ENCODE results near the gene PLCD1. TPM values are rescaled to one million over a fixed set of nuclear protein-coding genes. Genes with fewer than 3 reads are reported as not detected.

PLCD1 gene
- total RNA-seq, 1 experiment from 2014 or later: 27.1 TPM

DNA sequence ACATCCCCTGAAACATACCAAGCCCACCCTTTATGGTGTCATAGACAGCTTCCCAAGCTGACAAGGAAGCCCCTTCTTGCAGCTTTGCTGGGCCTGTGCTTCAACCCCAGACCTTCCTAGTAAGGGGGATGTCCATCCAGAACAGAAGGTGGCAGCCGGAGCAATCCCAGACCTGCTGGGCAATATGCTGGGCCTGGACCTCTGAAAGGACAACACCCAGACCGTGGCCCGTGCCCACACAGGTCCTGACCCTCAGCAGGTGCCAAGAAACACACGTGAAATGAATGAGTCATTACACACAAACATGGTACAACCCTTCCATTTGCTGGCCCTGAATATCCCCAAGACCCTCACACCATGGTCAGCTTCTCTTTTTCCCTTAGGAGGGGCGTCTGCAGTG, 58.6 kb downstream of the PLCD1 start:
- no peak for DNase-seq
- peaks cover 3 to 8% (median 5%) of the 10 kb centered on the region in 3 experiments for H3K36me3 Mint-ChIP-seq (ENCODE audit: insufficient read depth in 1 of 3, low read depth in 3 of 3)
- Histone ChIP-seq H3K56ac (ENCODE audit: insufficient read length, low read depth, low read length) (no peak overlapping the region), H3K27ac (ENCODE audit: insufficient read length, low read depth, low read length) (no peak overlapping the region), H3K9ac (ENCODE audit: extremely low read depth, insufficient read length, low read length) (no peak overlapping the region), H3K14ac (ENCODE audit: insufficient read depth, low read length) (no peak overlapping the region), H2BK15ac (ENCODE audit: low read depth, low read length) (no peak overlapping the region), H2BK20ac (ENCODE audit: low read depth, low read length, poor library complexity, severe bottlenecking) (no peak overlapping the region), H3K9me3 (ENCODE audit: control insufficient read depth, low read depth, low read length) (no peaks in the 10 kb centered on the region), H3K4me2 (ENCODE audit: insufficient read depth, insufficient read length, low read length) (no peak overlapping the region), H4K5ac (ENCODE audit: insufficient read length, low read depth, low read length) (no peak overlapping the region), H3K23ac (ENCODE audit: insufficient read length, low read depth, low read length) (no peak overlapping the region), H3K4ac (ENCODE audit: low read depth, low read length) (no peak overlapping the region), H2BK120ac (ENCODE audit: low read depth, low read length, poor library complexity, severe bottlenecking) (no peak overlapping the region), H4K91ac (ENCODE audit: insufficient read length, low read depth, low read length) (no peak overlapping the region), H2AK5ac (ENCODE audit: insufficient read length, low read length) (no peak overlapping the region), H4K20me1 (ENCODE audit: control insufficient read depth, insufficient read depth, insufficient read length) (no peaks in the 10 kb centered on the region), H3K23me2 (ENCODE audit: insufficient read length, low read depth, low read length, poor library complexity, severe bottlenecking) (no peaks in the 10 kb centered on the region), H2AFZ (ENCODE audit: low read length) (no peak overlapping the region), H3K18ac (ENCODE audit: insufficient read length, low read depth, low read length) (no peak overlapping the region), H4K8ac (replicated peaks; ENCODE audit: insufficient read length, low read depth, low read length) (no peak overlapping the region), H3K27me3 (ENCODE audit: insufficient read depth, low read length) (no peaks in the 10 kb centered on the region), H3T11ph (ENCODE audit: low read length) (no peak overlapping the region), H2BK5ac (ENCODE audit: insufficient read length, low read length) (no peak overlapping the region), H3K4me1 (ENCODE audit: insufficient read depth, low read length) (no peaks in the 10 kb centered on the region), H2BK12ac (ENCODE audit: insufficient read length, low read depth, low read length) (no peak overlapping the region), H3K79me2 (ENCODE audit: insufficient read depth, low read length) (no peaks in the 10 kb centered on the region), H3K79me1 (ENCODE audit: insufficient read depth, low read depth, low read length, poor library complexity, severe bottlenecking) (no peaks in the 10 kb centered on the region)
- H3K27me3 Mint-ChIP-seq (ENCODE audit: low read depth): no peaks in the 10 kb centered on the region; the same call in 1 of the 2 replicates
- H3K4me3 Mint-ChIP-seq: no peak overlapping the region
- H3K4me1 Mint-ChIP-seq: peaks cover 15 to 21% of the 10 kb centered on the region in 2 experiments
- no CpG with 5 or more reads among the region's 5 CpGs for WGBS (ENCODE audit: extremely low coverage, insufficient read length, low lambda C conversion rate)
- no peak for TF ChIP-seq CTCF (conservative IDR thresholded peaks at IDR 0.05)
- no peaks in the 10 kb centered on the region for H3K9me3 Mint-ChIP-seq
- H3K27ac Mint-ChIP-seq: peak overlapping the region in 1 of 3 experiments; percentile 82; a peak in 1 of 7 replicates

Measured in H9 (cell line).